K562 (cell line): ENCODE measurements around the gene ANO7. TPM values are rescaled to one million over a fixed set of nuclear protein-coding genes. Genes with fewer than 3 reads are reported as not detected.

ENCODE experiments used
- BHLHE40 ChIP-seq: IDR thresholded peaks from 2 replicates; pipeline ENCODE4 v1.6.1; 2011; ENCODE audit warnings: low read length, improper control_type of control experiment
- CUX1 ChIP-seq: fragments of 200-800 bp; sonication (Bioruptor generic); IDR thresholded peaks from 2 replicates; pipeline ENCODE4 v1.6.1; 2016; ENCODE audit warnings: missing genetic modification characterization, missing compliant biosample characterization
- GABPA ChIP-seq: fragments of 200-800 bp; sonication (Bioruptor generic); conservative IDR thresholded peaks from 2 replicates; pipeline ENCODE4 v1.6.1; 2016; ENCODE audit warnings: low read depth, missing genetic modification characterization, missing compliant biosample characterization
- NCOA6 ChIP-seq: fragments of 450-650 bp; IDR thresholded peaks from 2 replicates; pipeline ENCODE4 v1.6.1; 2017; ENCODE audit warnings: mild to moderate bottlenecking
- SIX5 ChIP-seq, 2 experiments: IDR thresholded peaks; 2 replicates each; pipeline ENCODE4 v1.6.1; 2011; ENCODE audit warnings: low read length in 2 of 2, borderline replicate concordance in 1 of 2, low read depth in 1 of 2, mild to moderate bottlenecking in 1 of 2, moderate library complexity in 1 of 2; ENCODE audit not compliant: insufficient read depth in 1 of 2
- TAF1 ChIP-seq: IDR thresholded peaks from 2 replicates; pipeline ENCODE4 v1.6.1; 2011; ENCODE audit warnings: mild to moderate bottlenecking, low read length, moderate library complexity; ENCODE audit not compliant: insufficient read depth, control insufficient read depth, severe bottlenecking; ENCODE audit errors: extremely low read depth
- XRCC3 ChIP-seq: fragments of 450-650 bp; IDR thresholded peaks from 2 replicates; pipeline ENCODE4 v1.6.1; 2017; ENCODE audit warnings: mild to moderate bottlenecking, moderate library complexity
- ZNF354B ChIP-seq: fragments of 250-450 bp; sonication (Bioruptor Pico); IDR thresholded peaks from 2 replicates; pipeline ENCODE4 v1.4.0; 2020
- polyA plus RNA-seq, 8 experiments: library from polyadenylated mRNA; depleted of rRNA in 4 of 8; stranded (reverse) in 5 of 8; unstranded in 3 of 8; fragments of >200 nt; fragmentation: Nextera tagmentation in 2 of 8; fragmentation: Illumina TruSeq in 1 of 8; extraction: Ambion mirVana in 2 of 8; extraction: Trizol in 1 of 8; gene quantifications; 2 replicates each; pipeline versions ENCODE4 v1.2.1 to v1.2.3, GENCODE V29; 2011 to 2014; ENCODE audit warnings: inconsistent platforms in 1 of 8, missing spikeins in 1 of 8
- total RNA-seq, 7 experiments: library from RNA; depleted of rRNA in 6 of 7; stranded (reverse); fragments of >200 nt in 6 of 7; fragmentation: Illumina TruSeq in 2 of 7; extraction: Trizol in 2 of 7; gene quantifications; 2 replicates each; pipeline versions ENCODE4 v1.2.1 to v1.2.3, GENCODE V29; 2011 to 2021; ENCODE audit warnings: low replicate concordance in 1 of 7
- TF ChIP-seq, protein P1 (sequence below): fragments of 250-450 bp; sonication (Bioruptor Pico); IDR thresholded peaks from 2 replicates; pipeline ENCODE4 v1.8.0; 2022; ENCODE audit warnings: inconsistent platforms
- TF ChIP-seq, protein P2 (sequence below): fragments of 450-650 bp; IDR thresholded peaks from 2 replicates; pipeline ENCODE4 v1.6.1; 2016; ENCODE audit warnings: low read depth

ANO7 gene
- total and polyA plus RNA-seq, 9 of the 15 experiments (the other 6 are each of a cell fraction or from before 2014, with no cell fraction given): 0.28 to 5.1 (median 1.1) TPM

- TF ChIP-seq TAF1 (peak; percentile 31), CUX1 (no peak), SIX5 (IDR thresholded peaks at IDR 0.05; ENCODE audit: borderline replicate concordance in 1 of 2, insufficient read depth in 1 of 2, low read depth in 1 of 2, low read length in 2 of 2) (no peak), XRCC3 (no peak), GABPA (peak; percentile 62), BHLHE40 (peak; percentile 60; the same call in 1 of the 2 replicates), NCOA6 (no peak), ZNF354B (no peak)
- TF ChIP-seq, protein P1, sequence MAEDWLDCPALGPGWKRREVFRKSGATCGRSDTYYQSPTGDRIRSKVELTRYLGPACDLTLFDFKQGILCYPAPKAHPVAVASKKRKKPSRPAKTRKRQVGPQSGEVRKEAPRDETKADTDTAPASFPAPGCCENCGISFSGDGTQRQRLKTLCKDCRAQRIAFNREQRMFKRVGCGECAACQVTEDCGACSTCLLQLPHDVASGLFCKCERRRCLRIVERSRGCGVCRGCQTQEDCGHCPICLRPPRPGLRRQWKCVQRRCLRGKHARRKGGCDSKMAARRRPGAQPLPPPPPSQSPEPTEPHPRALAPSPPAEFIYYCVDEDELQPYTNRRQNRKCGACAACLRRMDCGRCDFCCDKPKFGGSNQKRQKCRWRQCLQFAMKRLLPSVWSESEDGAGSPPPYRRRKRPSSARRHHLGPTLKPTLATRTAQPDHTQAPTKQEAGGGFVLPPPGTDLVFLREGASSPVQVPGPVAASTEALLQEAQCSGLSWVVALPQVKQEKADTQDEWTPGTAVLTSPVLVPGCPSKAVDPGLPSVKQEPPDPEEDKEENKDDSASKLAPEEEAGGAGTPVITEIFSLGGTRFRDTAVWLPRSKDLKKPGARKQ: no peak
- TF ChIP-seq, protein P2, sequence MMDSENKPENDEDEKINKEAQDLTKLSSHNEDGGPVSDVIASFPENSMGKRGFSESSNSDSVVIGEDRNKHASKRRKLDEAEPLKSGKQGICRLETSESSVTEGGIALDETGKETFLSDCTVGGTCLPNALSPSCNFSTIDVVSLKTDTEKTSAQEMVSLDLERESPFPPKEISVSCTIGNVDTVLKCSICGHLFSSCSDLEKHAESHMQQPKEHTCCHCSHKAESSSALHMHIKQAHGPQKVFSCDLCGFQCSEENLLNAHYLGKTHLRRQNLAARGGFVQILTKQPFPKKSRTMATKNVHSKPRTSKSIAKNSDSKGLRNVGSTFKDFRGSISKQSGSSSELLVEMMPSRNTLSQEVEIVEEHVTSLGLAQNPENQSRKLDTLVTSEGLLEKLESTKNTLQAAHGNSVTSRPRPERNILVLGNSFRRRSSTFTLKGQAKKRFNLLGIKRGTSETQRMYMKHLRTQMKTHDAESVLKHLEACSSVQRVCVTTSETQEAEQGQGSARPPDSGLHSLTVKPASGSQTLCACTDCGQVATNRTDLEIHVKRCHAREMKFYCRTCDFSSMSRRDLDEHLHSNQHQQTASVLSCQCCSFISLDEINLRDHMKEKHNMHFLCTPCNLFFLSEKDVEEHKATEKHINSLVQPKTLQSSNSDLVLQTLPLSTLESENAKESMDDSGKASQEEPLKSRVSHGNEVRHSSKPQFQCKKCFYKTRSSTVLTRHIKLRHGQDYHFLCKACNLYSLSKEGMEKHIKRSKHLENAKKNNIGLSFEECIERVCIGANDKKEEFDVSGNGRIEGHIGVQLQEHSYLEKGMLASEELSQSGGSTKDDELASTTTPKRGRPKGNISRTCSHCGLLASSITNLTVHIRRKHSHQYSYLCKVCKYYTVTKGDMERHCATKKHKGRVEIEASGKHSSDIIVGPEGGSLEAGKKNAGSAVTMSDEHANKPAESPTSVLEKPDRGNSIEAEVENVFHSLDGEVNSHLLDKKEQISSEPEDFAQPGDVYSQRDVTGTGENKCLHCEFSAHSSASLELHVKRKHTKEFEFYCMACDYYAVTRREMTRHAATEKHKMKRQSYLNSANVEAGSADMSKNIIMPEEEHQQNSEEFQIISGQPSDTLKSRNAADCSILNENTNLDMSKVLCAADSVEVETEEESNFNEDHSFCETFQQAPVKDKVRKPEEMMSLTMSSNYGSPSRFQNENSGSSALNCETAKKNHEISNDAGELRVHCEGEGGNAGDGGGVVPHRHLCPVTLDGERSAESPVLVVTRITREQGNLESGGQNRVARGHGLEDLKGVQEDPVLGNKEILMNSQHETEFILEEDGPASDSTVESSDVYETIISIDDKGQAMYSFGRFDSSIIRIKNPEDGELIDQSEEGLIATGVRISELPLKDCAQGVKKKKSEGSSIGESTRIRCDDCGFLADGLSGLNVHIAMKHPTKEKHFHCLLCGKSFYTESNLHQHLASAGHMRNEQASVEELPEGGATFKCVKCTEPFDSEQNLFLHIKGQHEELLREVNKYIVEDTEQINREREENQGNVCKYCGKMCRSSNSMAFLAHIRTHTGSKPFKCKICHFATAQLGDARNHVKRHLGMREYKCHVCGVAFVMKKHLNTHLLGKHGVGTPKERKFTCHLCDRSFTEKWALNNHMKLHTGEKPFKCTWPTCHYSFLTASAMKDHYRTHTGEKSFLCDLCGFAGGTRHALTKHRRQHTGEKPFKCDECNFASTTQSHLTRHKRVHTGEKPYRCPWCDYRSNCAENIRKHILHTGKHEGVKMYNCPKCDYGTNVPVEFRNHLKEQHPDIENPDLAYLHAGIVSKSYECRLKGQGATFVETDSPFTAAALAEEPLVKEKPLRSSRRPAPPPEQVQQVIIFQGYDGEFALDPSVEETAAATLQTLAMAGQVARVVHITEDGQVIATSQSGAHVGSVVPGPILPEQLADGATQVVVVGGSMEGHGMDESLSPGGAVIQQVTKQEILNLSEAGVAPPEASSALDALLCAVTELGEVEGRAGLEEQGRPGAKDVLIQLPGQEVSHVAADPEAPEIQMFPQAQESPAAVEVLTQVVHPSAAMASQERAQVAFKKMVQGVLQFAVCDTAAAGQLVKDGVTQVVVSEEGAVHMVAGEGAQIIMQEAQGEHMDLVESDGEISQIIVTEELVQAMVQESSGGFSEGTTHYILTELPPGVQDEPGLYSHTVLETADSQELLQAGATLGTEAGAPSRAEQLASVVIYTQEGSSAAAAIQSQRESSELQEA: no peak
These were observed 29.9 kb downstream of the ANO7 start (continued) for GRCh38 chr2:241218131-241219029.
